ENCODE results near the gene ZNF548.

The ZNF548 gene

GRCh38 chr19:57389730-57390598, at the start of gene ZNF548:
Gene ZNF548 (plus strand): TSS chr19:57389854. CDS start chr19:57390100, 246 bp downstream.
- H3K4me3 ChIP-seq (ENCODE audit: low read depth, low read length): peak within 1 kb of the TSS; percentile 89
- in situ Hi-C loops (cut with HindIII; ENCODE audit: low sequenced_read_pairs): loop anchor here (10.0 kb wide), 1 partner anchor 135 kb away; no protein-coding TSS in a partner anchor
- TF ChIP-seq CTCF (IDR thresholded peaks at IDR 0.05; ENCODE audit: low read depth, low read length, missing control alignments): no peak
- DNase-seq (ENCODE audit: low read depth): peak; percentile 98

DNA sequence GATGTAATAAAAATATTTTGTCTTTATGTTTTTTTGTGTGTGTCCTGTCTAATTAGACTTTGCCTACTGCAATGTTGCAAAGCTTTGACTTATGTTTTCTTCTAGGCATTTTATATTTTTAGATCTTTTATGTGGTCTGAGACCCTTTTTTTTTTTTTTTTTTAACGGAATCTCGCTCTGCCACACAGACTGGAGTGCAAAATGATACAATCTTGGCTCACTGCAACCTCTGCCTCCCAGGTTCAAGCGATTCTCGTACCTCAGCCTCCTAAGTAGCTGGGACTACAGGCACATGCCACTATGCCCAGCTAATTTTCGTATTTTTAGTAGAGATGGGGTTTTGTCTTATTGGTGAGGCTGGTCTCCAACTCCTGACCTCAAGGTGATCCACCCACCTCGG, 47.1 kb upstream of the ZNF548 start:
- no peak for TF ChIP-seq CTCF (IDR thresholded peaks at IDR 0.05; ENCODE audit: low read depth, low read length, missing control alignments)
- DNase-seq (ENCODE audit: low read depth): no peak
- H3K4me3 ChIP-seq (ENCODE audit: low read depth, low read length): no peak overlapping the region
- in situ Hi-C loops (cut with HindIII; ENCODE audit: low sequenced_read_pairs): no loop called here

DNA sequence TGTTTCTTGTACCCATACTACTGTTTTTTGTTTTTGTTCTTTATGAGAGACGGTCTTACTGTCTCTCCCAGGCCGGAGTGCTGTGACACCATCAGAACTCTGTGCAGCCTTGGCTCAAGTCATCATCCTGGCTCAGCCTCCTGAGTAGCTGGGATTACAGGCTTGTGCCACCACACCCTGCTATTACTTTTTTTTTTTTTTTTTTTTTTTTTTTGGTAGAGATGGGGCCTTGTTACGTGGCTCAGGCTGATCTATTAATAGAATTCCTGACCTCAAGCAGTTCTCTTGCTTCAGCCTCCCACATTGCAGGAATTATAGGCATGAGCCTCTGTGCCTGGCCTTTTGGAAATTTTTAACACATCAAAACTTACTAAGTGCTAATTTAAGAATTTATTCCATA, 41.5 kb upstream of the ZNF548 start:
- DNase-seq (ENCODE audit: low read depth): no peak
- in situ Hi-C loops (cut with HindIII; ENCODE audit: low sequenced_read_pairs): no loop called here
- no peak for TF ChIP-seq CTCF (IDR thresholded peaks at IDR 0.05; ENCODE audit: low read depth, low read length, missing control alignments)
- H3K4me3 ChIP-seq (ENCODE audit: low read depth, low read length): no peak overlapping the region

DNA sequence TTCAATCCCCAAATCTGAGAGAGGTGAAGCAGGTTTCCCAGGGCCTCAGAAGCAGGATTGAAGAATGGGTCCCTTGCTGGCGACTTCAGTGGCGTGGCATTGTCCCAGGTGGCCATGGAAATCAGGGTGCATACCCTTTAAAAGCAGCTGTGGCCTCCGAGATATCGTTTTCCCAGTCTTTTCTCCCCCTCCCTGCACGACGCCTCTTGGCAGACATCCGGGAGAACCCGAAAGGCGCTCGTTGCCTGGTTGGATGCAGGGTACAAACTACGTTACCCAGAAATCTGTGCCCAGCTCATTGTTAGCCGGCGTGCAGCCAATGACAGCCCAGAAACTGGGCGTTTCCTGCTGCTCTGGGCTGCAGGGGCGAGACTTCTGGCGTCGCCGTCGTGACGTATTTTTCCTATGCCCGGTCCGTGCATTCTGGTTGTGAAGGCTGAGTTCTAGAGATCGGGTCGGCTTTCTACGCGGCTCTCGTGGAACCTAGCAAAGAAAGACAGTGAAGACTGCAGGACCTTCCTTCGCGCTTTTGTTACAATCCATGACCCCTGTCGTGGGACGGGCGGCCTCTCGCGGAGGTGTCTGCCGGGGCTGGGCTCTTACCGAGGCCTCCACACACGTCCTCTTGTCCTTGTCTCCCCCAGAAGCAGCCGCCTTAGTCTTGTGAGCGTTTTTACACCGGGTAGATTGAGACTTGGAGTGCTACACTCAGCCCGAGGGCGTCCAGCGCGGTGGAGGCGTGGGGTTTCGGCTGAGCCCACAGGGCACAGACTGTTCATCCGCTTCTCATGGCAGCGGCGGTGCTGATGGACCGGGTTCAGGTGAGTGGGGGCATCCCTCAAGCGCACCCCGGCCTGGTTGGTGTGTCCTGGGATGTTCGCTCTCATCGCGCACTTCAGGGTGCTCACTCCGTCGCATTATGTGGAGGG, 38.5 kb upstream of the ZNF548 start, which contains the start of gene ZNF304:
Gene ZNF304 (plus strand): TSS at position 395 of the 929 bp plus-strand sequence. CDS start 394 bp downstream, at position 789.
- in situ Hi-C loops (cut with HindIII; ENCODE audit: low sequenced_read_pairs): no loop called here
- H3K4me3 ChIP-seq (ENCODE audit: low read depth, low read length): peak within 1 kb of the TSS; percentile 71
- no peak for TF ChIP-seq CTCF (IDR thresholded peaks at IDR 0.05; ENCODE audit: low read depth, low read length, missing control alignments)
- DNase-seq (ENCODE audit: low read depth): peak; percentile 90

DNA sequence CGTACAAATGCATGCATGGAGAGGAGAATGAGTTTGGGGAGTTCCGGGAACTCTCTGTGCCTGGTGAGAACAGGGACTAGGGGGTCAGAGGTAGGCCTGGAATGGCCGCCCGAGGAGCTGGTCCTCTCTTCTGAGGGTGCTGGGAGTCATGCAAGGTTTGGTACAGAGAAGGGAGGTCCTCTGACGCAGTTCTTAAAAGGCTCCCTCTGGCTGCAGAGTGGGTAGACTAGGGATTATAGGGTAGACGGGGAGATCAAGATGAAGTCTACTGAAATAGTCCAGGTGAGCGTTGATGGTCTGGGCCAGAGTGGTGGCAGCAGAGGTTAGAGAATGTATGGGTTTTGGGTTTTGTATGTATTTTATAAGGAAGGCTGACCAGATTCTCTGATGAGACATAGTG, 37.8 kb upstream of the ZNF548 start:
- H3K4me3 ChIP-seq (ENCODE audit: low read depth, low read length): peak overlapping the region; percentile 71
- TF ChIP-seq CTCF (IDR thresholded peaks at IDR 0.05; ENCODE audit: low read depth, low read length, missing control alignments): no peak
- in situ Hi-C loops (cut with HindIII; ENCODE audit: low sequenced_read_pairs): no loop called here
- DNase-seq (ENCODE audit: low read depth): no peak

DNA sequence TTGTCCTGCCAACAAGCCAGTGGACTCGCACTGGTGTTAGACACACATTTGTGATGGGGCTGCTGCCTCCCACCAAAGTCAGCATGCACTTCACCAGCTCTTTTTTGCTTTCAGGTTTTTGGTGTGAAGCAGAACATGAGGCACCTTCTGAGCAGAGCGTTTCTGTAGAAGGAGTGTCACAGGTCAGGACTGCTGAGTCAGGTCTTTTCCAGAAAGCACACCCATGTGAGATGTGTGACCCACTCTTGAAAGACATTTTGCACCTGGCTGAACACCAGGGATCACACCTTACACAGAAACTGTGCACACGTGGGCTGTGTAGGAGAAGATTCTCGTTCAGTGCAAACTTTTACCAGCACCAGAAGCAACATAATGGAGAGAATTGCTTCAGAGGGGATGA, 33.7 kb upstream of the ZNF548 start:
- H3K4me3 ChIP-seq (ENCODE audit: low read depth, low read length): no peak overlapping the region
- no peak for DNase-seq (ENCODE audit: low read depth)
- in situ Hi-C loops (cut with HindIII; ENCODE audit: low sequenced_read_pairs): no loop called here
- no peak for TF ChIP-seq CTCF (IDR thresholded peaks at IDR 0.05; ENCODE audit: low read depth, low read length, missing control alignments)
